Stomach (tissue), 4 donors: ENCODE measurements around the gene ARL3.

Experiments
- CTCF ChIP-seq, 7 experiments: fragments of 450-650 bp in 4 of 7; fragments of 200-600 bp in 3 of 7; sonication (generic) in 3 of 7; IDR thresholded peaks; one replicate each; pipeline ENCODE4 v1.5.1; 2016 to 2019; ENCODE audit warnings: antibody characterized with exemption in 7 of 7, control low read depth in 2 of 7, mild to moderate bottlenecking in 1 of 7
- EP300 ChIP-seq: sonication (generic); formaldehyde crosslinking; IDR thresholded peaks from one replicate; pipeline ENCODE4 v1.6.1; 2017; ENCODE audit warnings: antibody characterized with exemption
- POLR2A ChIP-seq, 4 donors: fragments of 450-650 bp; IDR thresholded peaks; one replicate each; pipeline ENCODE4 v1.6.1; 2016; ENCODE audit warnings: antibody characterized with exemption in 4 of 4, control low read depth in 2 of 4, mild to moderate bottlenecking in 1 of 4, moderate library complexity in 1 of 4
- POLR2AphosphoS5 ChIP-seq, 3 donors: sonication (generic); formaldehyde crosslinking; IDR thresholded peaks; one replicate each; pipeline ENCODE4 v1.6.1; 2016; ENCODE audit warnings: antibody characterized with exemption in 3 of 3

DNA sequence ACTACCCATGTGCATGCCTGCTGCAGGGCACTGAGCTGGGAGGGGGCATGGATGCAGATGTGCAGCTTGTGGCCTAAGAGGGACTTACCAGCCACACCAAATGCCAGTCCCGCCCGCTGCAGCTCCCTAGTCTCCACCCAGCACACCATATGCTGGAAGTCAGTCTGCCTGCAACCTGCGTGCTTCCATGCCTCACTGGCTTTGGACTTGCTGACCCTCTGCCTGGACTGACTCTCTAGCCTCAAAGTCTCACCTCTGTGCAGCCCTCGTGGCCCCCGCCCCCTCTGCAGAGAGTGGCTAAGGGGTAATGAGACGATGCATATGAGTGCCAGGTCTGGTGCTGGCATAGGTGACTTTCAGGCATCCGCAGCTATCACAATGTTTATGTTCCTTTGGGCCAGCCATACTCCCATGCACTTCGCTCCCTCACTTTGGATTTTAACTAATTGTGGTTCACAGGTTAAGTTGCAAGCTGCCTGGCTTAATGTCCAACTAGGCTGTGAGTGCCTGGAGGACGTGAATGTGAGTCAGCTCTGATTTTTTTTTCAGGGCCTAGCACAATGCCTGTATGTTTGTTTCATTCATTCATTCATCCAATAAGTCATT lies 48.2 kb downstream of the ARL3 start:
- TF ChIP-seq POLR2AphosphoS5 (IDR thresholded peaks at IDR 0.05) (no peak), POLR2A (IDR thresholded peaks at IDR 0.05) (no peak), CTCF (IDR thresholded peaks at IDR 0.05) (no peak), EP300 (no peak)
